Measurements from ENCODE around the gene GPR78. TPM values are rescaled to one million over a fixed set of nuclear protein-coding genes. Genes with fewer than 3 reads are reported as not detected.

Gene GPR78
- polyA plus RNA-seq, 2 donors, result 4.7 to 8.9 TPM

DNA sequence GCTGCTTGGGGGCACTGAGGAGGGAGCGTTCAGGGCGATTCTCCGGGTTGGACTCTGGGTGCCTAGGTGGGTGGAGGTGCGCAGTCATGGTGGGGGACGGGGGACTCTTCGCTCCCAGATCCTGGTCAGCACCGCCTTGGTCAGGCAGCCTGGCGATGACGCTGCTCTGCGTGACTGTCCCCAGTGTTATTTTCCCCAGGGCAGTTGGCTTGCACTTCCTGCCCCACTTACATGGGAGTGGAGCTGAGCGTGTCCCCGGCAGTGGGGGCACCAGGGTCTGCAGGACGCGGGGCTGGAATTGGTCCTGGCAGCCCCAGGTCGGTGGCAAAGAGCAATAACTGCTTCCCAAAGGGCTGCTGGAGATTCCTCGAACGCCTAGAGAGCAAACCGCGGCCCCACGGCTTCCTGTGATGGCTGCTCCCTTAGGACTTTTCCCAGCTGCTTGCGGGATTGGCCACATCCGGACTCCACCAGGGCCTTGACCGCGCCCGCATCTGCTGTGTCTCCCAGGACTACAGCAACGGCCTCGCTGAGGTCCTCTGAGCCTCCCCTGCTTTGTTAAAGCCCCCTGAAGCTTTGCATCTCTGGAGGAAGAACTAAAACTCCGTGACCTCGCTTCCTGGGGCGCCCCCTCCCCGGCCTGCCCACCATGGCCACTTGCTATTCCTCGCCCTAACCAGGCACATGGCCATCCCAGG is 35.3 kb upstream of the GPR78 start:
- Histone ChIP-seq H3K9me3 (ENCODE audit: control insufficient read depth in 2 of 2, insufficient read depth in 1 of 2, low read depth in 1 of 2, low read length in 1 of 2) (no peaks in the 10 kb centered on the region), H3K27ac (ENCODE audit: low read depth in 2 of 2, low read length in 1 of 2) (no peak overlapping the region), H3K27me3 (ENCODE audit: control insufficient read depth in 1 of 2, insufficient read depth in 2 of 2, low read length in 2 of 2) (no peaks in the 10 kb centered on the region), H3K36me3 (ENCODE audit: control insufficient read depth in 2 of 2, insufficient read depth in 2 of 2, low read length in 1 of 2) (no peaks in the 10 kb centered on the region), H3K4me3 (ENCODE audit: low read depth in 1 of 2, low read length in 2 of 2) (no peak overlapping the region), H3K4me1 (ENCODE audit: control insufficient read depth in 2 of 2, insufficient read depth in 2 of 2, low read length in 1 of 2) (peaks cover 0 to 11% of the 10 kb centered on the region in 2 donors)
- WGBS, 2 donors, result 78 to 79% methylated on average over 32 of the region's 32 CpGs

- no peak overlapping the region for H3K4me3 ChIP-seq (ENCODE audit: low read depth in 1 of 2, low read length in 2 of 2)
- no peak overlapping the region for H3K27ac ChIP-seq (ENCODE audit: low read depth in 2 of 2, low read length in 1 of 2)
- WGBS, 2 donors, result 74 to 79% methylated on average over 9 of the region's 9 CpGs
- H3K27me3 ChIP-seq (ENCODE audit: control insufficient read depth in 1 of 2, insufficient read depth in 2 of 2, low read length in 2 of 2), result no peaks in the 10 kb centered on the region
- no peaks in the 10 kb centered on the region for H3K9me3 ChIP-seq (ENCODE audit: control insufficient read depth in 2 of 2, insufficient read depth in 1 of 2, low read depth in 1 of 2, low read length in 1 of 2)
- H3K36me3 ChIP-seq (ENCODE audit: control insufficient read depth in 2 of 2, insufficient read depth in 2 of 2, low read length in 1 of 2), result no peaks in the 10 kb centered on the region
- H3K4me1 ChIP-seq (ENCODE audit: control insufficient read depth in 2 of 2, insufficient read depth in 2 of 2, low read length in 1 of 2), result peaks cover 0 to 11% of the 10 kb centered on the region in 2 donors
Observed at GRCh38 chr4:8545439-8545765, 34.8 kb upstream of the GPR78 start.

DNA sequence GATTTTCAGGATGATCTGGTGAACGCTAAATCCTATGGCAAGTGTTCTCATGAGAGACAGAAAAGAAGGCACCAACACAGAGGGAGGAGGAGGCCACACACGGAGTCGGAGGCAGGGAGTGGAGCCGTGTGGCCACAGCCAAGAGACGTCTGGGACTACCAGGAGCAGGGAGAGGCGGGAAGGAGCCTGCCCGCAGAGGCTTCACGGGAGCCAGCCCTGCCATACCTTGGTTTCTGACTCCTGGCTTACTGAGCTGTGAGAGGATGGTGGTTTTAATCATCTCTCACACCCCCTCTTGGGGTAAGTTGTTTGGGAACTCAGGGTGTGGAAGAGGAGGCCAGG is 33.5 kb upstream of the GPR78 start:
- 69 to 78% methylated on average over 8 of the region's 8 CpGs for WGBS, 2 donors
- Histone ChIP-seq H3K4me3 (ENCODE audit: low read depth in 1 of 2, low read length in 2 of 2) (no peak overlapping the region), H3K27ac (ENCODE audit: low read depth in 2 of 2, low read length in 1 of 2) (peak overlapping the region in 1 of 2 donors; percentile 27), H3K4me1 (ENCODE audit: control insufficient read depth in 2 of 2, insufficient read depth in 2 of 2, low read length in 1 of 2) (peaks cover 0 to 11% of the 10 kb centered on the region in 2 donors), H3K27me3 (ENCODE audit: control insufficient read depth in 1 of 2, insufficient read depth in 2 of 2, low read length in 2 of 2) (no peaks in the 10 kb centered on the region), H3K36me3 (ENCODE audit: control insufficient read depth in 2 of 2, insufficient read depth in 2 of 2, low read length in 1 of 2) (no peaks in the 10 kb centered on the region), H3K9me3 (ENCODE audit: control insufficient read depth in 2 of 2, insufficient read depth in 1 of 2, low read depth in 1 of 2, low read length in 1 of 2) (no peaks in the 10 kb centered on the region)

DNA sequence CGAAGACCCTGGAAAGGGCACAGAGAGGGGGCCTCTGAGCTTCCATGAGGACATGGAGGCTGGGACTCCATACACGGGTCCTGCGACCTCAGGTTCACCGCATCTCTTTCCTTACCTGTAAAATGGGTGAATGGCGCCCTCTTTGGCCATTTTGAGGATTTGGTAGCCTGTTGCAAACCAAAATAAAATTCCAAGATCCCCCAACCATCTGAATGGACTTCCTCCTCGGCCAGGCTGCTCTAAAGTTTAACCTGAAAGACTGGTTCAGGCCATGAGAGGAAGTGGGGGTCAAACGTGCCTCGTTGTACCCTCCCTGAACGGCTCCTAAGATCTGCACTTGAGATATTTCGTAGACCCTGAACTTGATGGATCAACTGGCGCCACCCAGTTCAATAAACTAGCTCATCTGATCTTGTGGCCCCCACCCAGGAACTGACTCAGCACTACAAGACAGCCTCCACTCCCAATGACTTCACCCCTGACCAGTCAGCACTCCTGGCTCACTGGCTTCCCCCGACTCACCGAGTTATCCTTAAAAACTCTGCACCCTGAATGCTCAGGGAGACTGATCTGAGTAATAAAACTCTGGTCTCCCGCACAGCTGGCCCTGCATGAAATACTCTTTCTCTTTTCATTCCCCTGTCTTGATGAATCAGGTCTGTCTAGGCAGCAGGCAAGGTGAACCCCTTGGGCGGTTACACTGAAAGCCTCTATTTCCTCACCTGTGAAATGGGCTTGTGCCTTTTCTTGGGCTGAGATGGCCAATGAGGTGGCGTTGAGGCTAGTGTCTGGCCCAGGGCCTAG is 32.9 kb upstream of the GPR78 start:
- WGBS, 2 donors, result 48 to 66% methylated on average over 16 of the region's 16 CpGs
- H3K36me3 ChIP-seq (ENCODE audit: control insufficient read depth in 2 of 2, insufficient read depth in 2 of 2, low read length in 1 of 2), result no peaks in the 10 kb centered on the region

GRCh38 chr4:8547912-8548730 is 32.1 kb upstream of the GPR78 start:
- Histone ChIP-seq H3K27me3 (ENCODE audit: control insufficient read depth in 1 of 2, insufficient read depth in 2 of 2, low read length in 2 of 2) (no peaks in the 10 kb centered on the region), H3K27ac (ENCODE audit: low read depth in 2 of 2, low read length in 1 of 2) (peak overlapping the region; percentile 2 to 43), H3K4me1 (ENCODE audit: control insufficient read depth in 2 of 2, insufficient read depth in 2 of 2, low read length in 1 of 2) (peaks cover 0 to 9% of the 10 kb centered on the region in 2 donors), H3K4me3 (ENCODE audit: low read depth in 1 of 2, low read length in 2 of 2) (no peak overlapping the region), H3K36me3 (ENCODE audit: control insufficient read depth in 2 of 2, insufficient read depth in 2 of 2, low read length in 1 of 2) (no peaks in the 10 kb centered on the region), H3K9me3 (ENCODE audit: control insufficient read depth in 2 of 2, insufficient read depth in 1 of 2, low read depth in 1 of 2, low read length in 1 of 2) (no peaks in the 10 kb centered on the region)
- WGBS, 2 donors, result 76 to 84% methylated on average over 16 of the region's 16 CpGs

More for the DNA sequence above, 32.9 kb upstream of the GPR78 start:
- Histone ChIP-seq H3K27me3 (ENCODE audit: control insufficient read depth in 1 of 2, insufficient read depth in 2 of 2, low read length in 2 of 2) (no peaks in the 10 kb centered on the region), H3K27ac (ENCODE audit: low read depth in 2 of 2, low read length in 1 of 2) (peak overlapping the region; percentile 2 to 43), H3K4me1 (ENCODE audit: control insufficient read depth in 2 of 2, insufficient read depth in 2 of 2, low read length in 1 of 2) (peaks cover 0 to 11% of the 10 kb centered on the region in 2 donors), H3K9me3 (ENCODE audit: control insufficient read depth in 2 of 2, insufficient read depth in 1 of 2, low read depth in 1 of 2, low read length in 1 of 2) (no peaks in the 10 kb centered on the region), H3K4me3 (ENCODE audit: low read depth in 1 of 2, low read length in 2 of 2) (no peak overlapping the region)

- Histone ChIP-seq H3K4me3 (ENCODE audit: low read depth in 1 of 2, low read length in 2 of 2) (no peak overlapping the region), H3K27ac (ENCODE audit: low read depth in 2 of 2, low read length in 1 of 2) (peak overlapping the region in 1 of 2 donors; percentile 68), H3K4me1 (ENCODE audit: control insufficient read depth in 2 of 2, insufficient read depth in 2 of 2, low read length in 1 of 2) (peaks cover 0 to 8% of the 10 kb centered on the region in 2 donors), H3K27me3 (ENCODE audit: control insufficient read depth in 1 of 2, insufficient read depth in 2 of 2, low read length in 2 of 2) (no peaks in the 10 kb centered on the region), H3K36me3 (ENCODE audit: control insufficient read depth in 2 of 2, insufficient read depth in 2 of 2, low read length in 1 of 2) (no peaks in the 10 kb centered on the region), H3K9me3 (ENCODE audit: control insufficient read depth in 2 of 2, insufficient read depth in 1 of 2, low read depth in 1 of 2, low read length in 1 of 2) (no peaks in the 10 kb centered on the region)
- 70 to 77% methylated on average over 14 of the region's 14 CpGs for WGBS, 2 donors
Observed at GRCh38 chr4:8548731-8549351, 31.4 kb upstream of the GPR78 start.

DNA sequence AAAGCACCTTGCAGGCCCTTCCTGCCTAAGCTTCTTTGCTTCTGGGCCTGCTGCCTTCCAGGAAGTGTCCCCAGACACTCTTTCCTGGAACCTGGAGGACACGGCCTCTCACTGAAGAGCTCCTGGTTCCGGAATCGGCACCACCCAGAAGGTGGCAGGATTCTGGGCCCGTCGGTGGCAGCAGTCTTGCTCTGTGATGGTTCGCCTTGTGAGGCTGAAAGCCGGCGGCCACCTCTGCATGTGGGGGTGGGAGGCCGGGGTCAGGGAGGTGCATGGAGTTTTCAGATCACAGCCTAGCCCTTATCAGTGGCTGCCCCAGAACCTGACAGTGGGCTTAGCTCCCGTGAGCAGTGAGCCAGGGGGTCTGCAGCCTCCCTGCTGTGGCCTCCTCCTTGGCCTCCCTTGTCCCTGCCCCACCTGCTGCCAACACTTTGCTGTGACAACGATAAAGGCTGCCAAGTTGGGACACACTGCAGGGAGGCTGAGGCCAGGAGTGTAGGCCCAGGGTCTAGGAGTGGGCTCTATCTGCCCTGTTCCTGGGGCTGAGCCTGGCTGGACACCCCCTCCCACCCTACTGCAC is 30.8 kb upstream of the GPR78 start:
- Histone ChIP-seq H3K4me3 (ENCODE audit: low read depth in 1 of 2, low read length in 2 of 2) (no peak overlapping the region), H3K27ac (ENCODE audit: low read depth in 2 of 2, low read length in 1 of 2) (no peak overlapping the region), H3K27me3 (ENCODE audit: control insufficient read depth in 1 of 2, insufficient read depth in 2 of 2, low read length in 2 of 2) (no peaks in the 10 kb centered on the region), H3K36me3 (ENCODE audit: control insufficient read depth in 2 of 2, insufficient read depth in 2 of 2, low read length in 1 of 2) (no peaks in the 10 kb centered on the region), H3K4me1 (ENCODE audit: control insufficient read depth in 2 of 2, insufficient read depth in 2 of 2, low read length in 1 of 2) (peaks cover 0 to 8% of the 10 kb centered on the region in 2 donors), H3K9me3 (ENCODE audit: control insufficient read depth in 2 of 2, insufficient read depth in 1 of 2, low read depth in 1 of 2, low read length in 1 of 2) (no peaks in the 10 kb centered on the region)
- WGBS, 2 donors, result 74 to 76% methylated on average over 11 of the region's 11 CpGs

DNA sequence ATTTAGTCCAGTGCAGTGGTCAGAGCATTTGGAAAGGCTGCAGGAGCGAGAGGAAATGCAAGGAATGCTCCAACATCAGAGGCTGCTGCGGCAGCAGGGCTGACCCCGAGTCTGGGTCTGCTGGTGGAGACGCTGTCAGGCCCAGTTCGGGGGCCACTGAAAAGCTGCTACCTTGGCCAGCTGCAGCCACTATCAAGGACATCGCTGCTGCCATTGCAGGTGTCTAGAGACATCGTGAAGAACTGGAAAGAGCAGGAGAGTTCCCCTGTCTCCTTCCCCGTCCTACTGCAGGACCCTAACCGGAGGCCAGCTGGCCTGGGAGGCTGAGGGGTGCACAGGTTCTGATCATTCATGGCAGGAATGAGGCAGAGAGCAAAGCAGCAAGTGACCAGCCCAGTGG is 29.5 kb upstream of the GPR78 start:
- Histone ChIP-seq H3K4me3 (ENCODE audit: low read depth in 1 of 2, low read length in 2 of 2) (no peak overlapping the region), H3K27ac (ENCODE audit: low read depth in 2 of 2, low read length in 1 of 2) (no peak overlapping the region), H3K36me3 (ENCODE audit: control insufficient read depth in 2 of 2, insufficient read depth in 2 of 2, low read length in 1 of 2) (no peaks in the 10 kb centered on the region), H3K9me3 (ENCODE audit: control insufficient read depth in 2 of 2, insufficient read depth in 1 of 2, low read depth in 1 of 2, low read length in 1 of 2) (no peaks in the 10 kb centered on the region), H3K4me1 (ENCODE audit: control insufficient read depth in 2 of 2, insufficient read depth in 2 of 2, low read length in 1 of 2) (peaks cover 0 to 8% of the 10 kb centered on the region in 2 donors), H3K27me3 (ENCODE audit: control insufficient read depth in 1 of 2, insufficient read depth in 2 of 2, low read length in 2 of 2) (no peaks in the 10 kb centered on the region)
- 76 to 82% methylated on average over 9 of the region's 9 CpGs for WGBS, 2 donors

GRCh38 chr4:8552024-8552423 is 28.2 kb upstream of the GPR78 start:
- WGBS, 2 donors, result 91 to 92% methylated on average over 4 of the region's 4 CpGs
- peaks cover 0 to 8% of the 10 kb centered on the region in 2 donors for H3K4me1 ChIP-seq (ENCODE audit: control insufficient read depth in 2 of 2, insufficient read depth in 2 of 2, low read length in 1 of 2)
- H3K4me3 ChIP-seq (ENCODE audit: low read depth in 1 of 2, low read length in 2 of 2), result no peak overlapping the region
- no peaks in the 10 kb centered on the region for H3K9me3 ChIP-seq (ENCODE audit: control insufficient read depth in 2 of 2, insufficient read depth in 1 of 2, low read depth in 1 of 2, low read length in 1 of 2)
- H3K27me3 ChIP-seq (ENCODE audit: control insufficient read depth in 1 of 2, insufficient read depth in 2 of 2, low read length in 2 of 2), result no peaks in the 10 kb centered on the region
- no peaks in the 10 kb centered on the region for H3K36me3 ChIP-seq (ENCODE audit: control insufficient read depth in 2 of 2, insufficient read depth in 2 of 2, low read length in 1 of 2)
- no peak overlapping the region for H3K27ac ChIP-seq (ENCODE audit: low read depth in 2 of 2, low read length in 1 of 2)
